Psoas muscle (tissue), 7 donors: ENCODE results near the gene NBR1. TPM values are rescaled to one million over a fixed set of nuclear protein-coding genes. Genes with fewer than 3 reads are reported as not detected.

Experiments
- polyA plus RNA-seq, 3 donors: library from polyadenylated mRNA; stranded (reverse); fragments of 200-250 nt; gene quantifications; one replicate each; pipeline ENCODE4 v1.2.3, GENCODE V29; 2013
- total RNA-seq, 4 donors: library from RNA; stranded (reverse); fragmentation: NEBNext Ultra II Directional in 2 of 4; extraction: Animal tissue kit (Norgen Biotek cat#: 25700) in 2 of 4; gene quantifications; one replicate each; pipeline versions ENCODE4 v1.2.1 to v1.2.4, GENCODE V29; 2021 to 2023
- donor health status: healthy with polysubstance abuse.
- donor health status: DM: no; HTN: no; CAD: no; lungs with moderate emphysema.
- donor health status: Bipolar disorder and iron deficiency.
- donor health status: healthy.
- donor health status: DM: no; HTN: no; CAD: no.
- donor health status: DM: no; HTN: no; CAD: no.
- donor health status: DM: yes; HTN: yes; CAD: no.

The NBR1 gene
- total and polyA plus RNA-seq, 7 donors, result 13.7 to 157 (median 104) TPM

Other genes starting within 250 kb of the NBR1 start
- 10 to 100 TPM; 29.7 to 54.6 (median 43.1) TPM for gene AARSD1, start 206.8 kb upstream of the NBR1 start, total RNA-seq
- 10 to 100 TPM; 55.2 to 68.1 (median 55.3) TPM for gene AARSD1, start 206.8 kb upstream of the NBR1 start, polyA plus RNA-seq
- 10 to 100 TPM; 47.8 to 66.0 (median 55.3) TPM for gene PTGES3L, start 191.1 kb upstream of the NBR1 start, total RNA-seq
- 10 to 100 TPM; 43.7 to 59.5 (median 44.7) TPM for gene PTGES3L, start 191.1 kb upstream of the NBR1 start, polyA plus RNA-seq
- 10 to 100 TPM in 2 of 4 donors, 1 to 10 TPM in 2; 8.7 to 16.8 (median 12.8) TPM for gene RUNDC1, start 190.6 kb upstream of the NBR1 start, total RNA-seq
- gene RUNDC1, start 190.6 kb upstream of the NBR1 start, polyA plus RNA-seq, result 10 to 100 TPM; 10.4 to 17.8 (median 10.6) TPM
- 1,000 to 10,000 TPM in 1 of 4 donors, 100 to 1,000 TPM in 3; 506 to 1,045 (median 824) TPM for gene RPL27, start 172.8 kb upstream of the NBR1 start, total RNA-seq
- 1,000 to 10,000 TPM; 2,533 to 3,118 (median 2,913) TPM for gene RPL27, start 172.8 kb upstream of the NBR1 start, polyA plus RNA-seq
- 1 to 10 TPM; 4.6 to 6.5 (median 6.2) TPM for gene IFI35, start 164.4 kb upstream of the NBR1 start, total RNA-seq
- gene IFI35, start 164.4 kb upstream of the NBR1 start, polyA plus RNA-seq, result 1 to 10 TPM; 4.2 to 7.8 (median 6.5) TPM
- gene VAT1, start 148.8 kb upstream of the NBR1 start, total RNA-seq, result 10 to 100 TPM; 20.0 to 50.6 (median 34.1) TPM
- gene VAT1, start 148.8 kb upstream of the NBR1 start, polyA plus RNA-seq, result 10 to 100 TPM; 19.2 to 20.2 (median 19.7) TPM
- under 1 TPM; 0.04 to 0.22 (median 0.16) TPM for gene RND2, start 146.0 kb upstream of the NBR1 start, total RNA-seq
- gene RND2, start 146.0 kb upstream of the NBR1 start, polyA plus RNA-seq, result under 1 TPM; 0.04 to 0.09 (median 0.04) TPM
- 1 to 10 TPM; 2.3 to 6.1 (median 3.8) TPM for gene BRCA1, start 45.9 kb upstream of the NBR1 start, total RNA-seq
- 1 to 10 TPM; 1.5 to 4.6 (median 2.2) TPM for gene BRCA1, start 45.9 kb upstream of the NBR1 start, polyA plus RNA-seq
- 1 to 10 TPM; 1.9 to 3.4 (median 2.6) TPM for gene TMEM106A, start 40.7 kb downstream of the NBR1 start, total RNA-seq
- gene TMEM106A, start 40.7 kb downstream of the NBR1 start, polyA plus RNA-seq, result under 1 TPM; 0.21 to 0.60 (median 0.53) TPM
- not detected for gene CCDC200, start 57.4 kb downstream of the NBR1 start, total RNA-seq
- under 1 TPM in 2 of 3 donors, not detected in 1; 0.38 to 0.41 TPM for gene CCDC200, start 57.4 kb downstream of the NBR1 start, polyA plus RNA-seq
- gene RNU2-1, start 62.8 kb downstream of the NBR1 start, total RNA-seq, result 1,000 to 10,000 TPM; 2,334 to 4,375 (median 3,394) TPM
- not detected for gene RNU2-1, start 62.8 kb downstream of the NBR1 start, polyA plus RNA-seq
- 1 to 10 TPM in 3 of 4 donors, under 1 TPM in 1; 0.69 to 1.8 (median 1.4) TPM for gene ARL4D, start 227.8 kb downstream of the NBR1 start, total RNA-seq
- 1 to 10 TPM; 1.3 to 6.5 (median 2.4) TPM for gene ARL4D, start 227.8 kb downstream of the NBR1 start, polyA plus RNA-seq